ENCODE data around the gene NUDT5. TPM values are rescaled to one million over a fixed set of nuclear protein-coding genes. Genes with fewer than 3 reads are reported as not detected.

The NUDT5 gene
- polyA plus RNA-seq, 1 experiment: 68.0 TPM

DNA sequence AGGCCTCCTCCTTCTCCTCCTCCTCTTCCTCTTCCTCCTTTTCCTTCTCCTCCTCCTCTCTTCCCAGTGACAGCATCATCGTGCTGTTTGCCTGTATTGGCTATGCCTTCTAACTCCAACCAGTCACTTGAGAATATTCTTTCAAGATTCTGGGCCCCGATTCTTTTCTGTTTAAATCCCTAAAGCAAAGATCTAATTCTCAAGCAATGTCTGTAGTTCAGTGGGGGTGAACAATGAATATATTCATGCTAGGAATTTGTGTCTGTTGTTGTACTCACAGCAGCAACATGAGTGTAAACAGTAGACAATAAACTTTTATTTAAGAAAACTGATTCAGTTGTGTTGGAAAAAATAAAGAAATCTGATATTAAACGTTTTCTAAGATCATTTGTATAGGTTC, 30.7 kb downstream of the NUDT5 start:
- TF ChIP-seq CTCF (IDR thresholded peaks at IDR 0.05; ENCODE audit: insufficient read depth, low read depth, low read length): no peak
- no peak overlapping the region for H3K4me3 ChIP-seq (ENCODE audit: low read depth, low read length)
- ChIA-PET POLR2A (no interaction called here), CTCF (no interaction called here)
- DNase-seq (ENCODE audit: low read depth): no peak
- H3K36me3 ChIP-seq (ENCODE audit: control insufficient read depth, insufficient read depth, low read length): peaks cover 10% of the 10 kb centered on the region
- H3K27me3 ChIP-seq (ENCODE audit: control insufficient read depth, insufficient read depth, low read length): no peaks in the 10 kb centered on the region

DNA sequence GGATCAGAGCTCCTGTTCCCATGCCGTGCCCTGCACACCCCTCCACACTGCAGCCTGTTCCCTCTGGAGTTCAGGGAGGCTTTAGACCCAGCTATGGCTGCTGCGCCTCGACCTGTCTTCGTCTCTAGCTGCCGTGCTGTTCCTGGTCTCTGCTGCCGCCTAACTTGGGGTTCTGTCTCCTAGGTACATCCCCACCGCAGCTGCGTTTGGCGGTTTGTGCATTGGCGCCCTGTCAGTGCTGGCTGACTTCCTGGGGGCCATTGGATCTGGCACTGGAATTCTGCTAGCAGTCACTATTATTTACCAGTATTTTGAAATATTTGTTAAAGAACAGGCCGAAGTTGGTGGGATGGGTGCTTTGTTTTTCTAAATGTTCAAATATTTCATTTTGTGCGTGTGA, 31.6 kb downstream of the NUDT5 start:
- no peaks in the 10 kb centered on the region for H3K27me3 ChIP-seq (ENCODE audit: control insufficient read depth, insufficient read depth, low read length)
- H3K36me3 ChIP-seq (ENCODE audit: control insufficient read depth, insufficient read depth, low read length): peaks cover 9% of the 10 kb centered on the region
- POLR2A ChIA-PET: no interaction called here
- CTCF ChIA-PET: no interaction called here
- no peak for DNase-seq (ENCODE audit: low read depth)
- no peak for TF ChIP-seq CTCF (IDR thresholded peaks at IDR 0.05; ENCODE audit: insufficient read depth, low read depth, low read length)
- no peak overlapping the region for H3K4me3 ChIP-seq (ENCODE audit: low read depth, low read length)

DNA sequence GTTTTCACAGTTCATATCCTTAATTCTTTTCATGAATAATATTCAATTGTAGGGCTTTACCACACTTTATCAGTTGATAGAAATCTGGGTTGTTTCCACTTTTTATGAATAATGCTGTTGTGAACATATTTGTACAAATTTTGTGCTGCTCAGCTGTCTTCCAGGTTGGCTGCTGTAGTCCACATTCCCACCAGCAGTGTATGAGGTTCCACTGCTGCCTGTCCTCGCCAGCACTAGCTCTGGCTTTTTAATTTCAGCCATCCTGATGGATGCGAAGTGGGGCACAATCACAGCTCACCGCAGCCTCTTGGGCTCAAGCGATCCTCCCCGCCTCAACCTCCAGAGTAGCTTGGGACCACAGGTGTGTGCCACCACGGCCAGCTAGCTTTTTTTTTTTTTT, 32.8 kb downstream of the NUDT5 start:
- no peak for TF ChIP-seq CTCF (IDR thresholded peaks at IDR 0.05; ENCODE audit: insufficient read depth, low read depth, low read length)
- Histone ChIP-seq H3K36me3 (ENCODE audit: control insufficient read depth, insufficient read depth, low read length) (peaks cover 3% of the 10 kb centered on the region), H3K4me3 (ENCODE audit: low read depth, low read length) (no peak overlapping the region), H3K27me3 (ENCODE audit: control insufficient read depth, insufficient read depth, low read length) (no peaks in the 10 kb centered on the region)
- ChIA-PET POLR2A (no interaction called here), CTCF (no interaction called here)
- DNase-seq (ENCODE audit: low read depth): no peak

DNA sequence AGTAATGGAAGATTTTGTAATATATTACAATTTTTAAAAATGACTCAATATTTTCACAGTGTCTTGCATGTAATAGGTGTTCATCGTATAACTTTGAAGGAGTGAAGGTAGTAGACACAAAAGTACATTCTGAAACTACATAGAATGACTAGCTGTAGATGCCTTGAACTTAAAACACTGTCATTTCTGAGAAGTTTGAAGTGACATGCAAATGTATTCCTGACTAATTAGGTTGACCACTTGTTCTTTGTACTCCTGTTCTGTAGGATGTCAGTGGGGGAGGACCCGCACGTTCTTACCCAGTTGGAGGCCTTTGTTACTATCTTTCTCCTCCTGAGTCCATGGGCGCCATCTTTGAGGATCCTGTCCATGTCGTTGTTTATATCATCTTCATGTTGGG, 35.0 kb downstream of the NUDT5 start:
- Histone ChIP-seq H3K36me3 (ENCODE audit: control insufficient read depth, insufficient read depth, low read length) (peaks cover 7% of the 10 kb centered on the region), H3K27me3 (ENCODE audit: control insufficient read depth, insufficient read depth, low read length) (no peaks in the 10 kb centered on the region), H3K4me3 (ENCODE audit: low read depth, low read length) (no peak overlapping the region)
- POLR2A ChIA-PET: no interaction called here
- TF ChIP-seq CTCF (IDR thresholded peaks at IDR 0.05; ENCODE audit: insufficient read depth, low read depth, low read length): no peak
- CTCF ChIA-PET: no interaction called here
- no peak for DNase-seq (ENCODE audit: low read depth)

DNA sequence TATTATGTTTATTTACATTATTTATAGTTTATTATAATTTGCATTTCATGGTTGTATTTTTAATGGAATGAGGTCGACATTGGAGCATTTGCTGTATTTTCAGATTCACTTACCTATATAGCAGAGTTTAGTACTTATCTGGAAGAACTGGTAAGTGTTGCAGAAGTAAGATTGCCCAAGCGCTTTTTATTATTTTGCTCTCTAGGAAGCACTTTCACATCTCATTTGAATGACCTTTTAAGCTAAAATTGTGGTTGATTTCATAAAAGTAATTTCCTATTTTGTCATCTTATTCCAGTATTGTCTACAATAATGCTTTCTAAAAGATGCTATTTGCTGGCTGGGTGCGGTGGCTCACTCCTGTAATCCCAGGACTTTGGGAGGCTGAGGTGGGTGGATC, 37.6 kb downstream of the NUDT5 start:
- TF ChIP-seq CTCF (IDR thresholded peaks at IDR 0.05; ENCODE audit: insufficient read depth, low read depth, low read length): no peak
- Histone ChIP-seq H3K36me3 (ENCODE audit: control insufficient read depth, insufficient read depth, low read length) (peaks cover 9% of the 10 kb centered on the region), H3K4me3 (ENCODE audit: low read depth, low read length) (no peak overlapping the region), H3K27me3 (ENCODE audit: control insufficient read depth, insufficient read depth, low read length) (no peaks in the 10 kb centered on the region)
- ChIA-PET POLR2A (no interaction called here), CTCF (interaction anchor here (0.7 kb wide), 1 partner anchor 10 kb away, joined by 3 read pairs; no protein-coding TSS in a partner anchor)
- DNase-seq (ENCODE audit: low read depth): no peak

Data from BJ (cell line).